ENCODE data around the gene PEBP1.

PEBP1 gene

DNA sequence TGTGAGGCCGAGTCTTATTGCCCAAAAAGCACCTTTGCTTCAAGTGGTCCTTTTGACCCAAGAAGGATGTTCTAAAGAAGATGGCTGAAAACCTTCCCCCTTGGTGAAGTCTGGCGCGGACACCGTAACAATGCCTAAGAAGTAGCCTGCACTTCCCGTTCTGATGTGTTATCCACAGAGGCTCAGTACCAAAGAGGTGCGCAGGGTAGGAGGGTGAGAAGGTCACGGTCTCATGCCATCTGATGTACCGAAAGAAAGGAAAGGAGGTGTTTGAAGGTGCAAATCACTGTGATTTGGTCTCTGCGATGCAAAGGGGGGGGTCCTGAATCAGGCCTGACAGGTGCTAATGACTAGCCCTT, 9.9 kb downstream of the PEBP1 start:
- Histone ChIP-seq H3K36me3 (peaks cover 3% of the 10 kb centered on the region; the same call in 1 of the 2 replicates), H3K9me3 (ENCODE audit: severe bottlenecking) (no peaks in the 10 kb centered on the region), H3K27me3 (ENCODE audit: insufficient read depth, low read depth, severe bottlenecking) (no peaks in the 10 kb centered on the region), H3K4me3 (ENCODE audit: low read depth, low read length) (no peak overlapping the region), H3K27ac (no peak overlapping the region)
- TF ChIP-seq, protein P1, sequence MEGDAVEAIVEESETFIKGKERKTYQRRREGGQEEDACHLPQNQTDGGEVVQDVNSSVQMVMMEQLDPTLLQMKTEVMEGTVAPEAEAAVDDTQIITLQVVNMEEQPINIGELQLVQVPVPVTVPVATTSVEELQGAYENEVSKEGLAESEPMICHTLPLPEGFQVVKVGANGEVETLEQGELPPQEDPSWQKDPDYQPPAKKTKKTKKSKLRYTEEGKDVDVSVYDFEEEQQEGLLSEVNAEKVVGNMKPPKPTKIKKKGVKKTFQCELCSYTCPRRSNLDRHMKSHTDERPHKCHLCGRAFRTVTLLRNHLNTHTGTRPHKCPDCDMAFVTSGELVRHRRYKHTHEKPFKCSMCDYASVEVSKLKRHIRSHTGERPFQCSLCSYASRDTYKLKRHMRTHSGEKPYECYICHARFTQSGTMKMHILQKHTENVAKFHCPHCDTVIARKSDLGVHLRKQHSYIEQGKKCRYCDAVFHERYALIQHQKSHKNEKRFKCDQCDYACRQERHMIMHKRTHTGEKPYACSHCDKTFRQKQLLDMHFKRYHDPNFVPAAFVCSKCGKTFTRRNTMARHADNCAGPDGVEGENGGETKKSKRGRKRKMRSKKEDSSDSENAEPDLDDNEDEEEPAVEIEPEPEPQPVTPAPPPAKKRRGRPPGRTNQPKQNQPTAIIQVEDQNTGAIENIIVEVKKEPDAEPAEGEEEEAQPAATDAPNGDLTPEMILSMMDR (IDR thresholded peaks at IDR 0.05; ENCODE audit: low read depth, low read length) = no peak
- DNase-seq = no peak

DNA sequence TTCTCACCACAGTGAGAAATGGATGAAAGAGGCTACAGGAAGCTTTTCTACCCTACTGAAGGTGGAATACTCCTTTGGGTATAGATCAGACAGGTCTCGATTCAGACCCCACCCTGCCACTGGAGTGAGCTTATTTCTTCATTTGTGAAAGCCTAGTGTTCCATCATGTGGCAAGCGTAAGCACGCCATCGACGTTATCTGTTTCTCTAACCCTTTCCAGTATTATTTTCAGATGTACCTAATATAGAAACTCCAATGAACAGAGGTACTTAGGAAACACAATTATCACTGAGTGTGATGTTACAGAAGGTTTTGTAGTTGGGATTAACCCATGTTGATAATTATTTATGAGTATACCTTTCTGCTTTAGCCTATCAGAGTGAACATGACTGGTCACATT, 12.4 kb downstream of the PEBP1 start:
- no peaks in the 10 kb centered on the region for H3K9me3 ChIP-seq (ENCODE audit: severe bottlenecking)
- H3K4me3 ChIP-seq (ENCODE audit: low read depth, low read length) = no peak overlapping the region
- DNase-seq = no peak
- H3K36me3 ChIP-seq = no peaks in the 10 kb centered on the region
- no peaks in the 10 kb centered on the region for H3K27me3 ChIP-seq (ENCODE audit: insufficient read depth, low read depth, severe bottlenecking)
- no peak overlapping the region for H3K27ac ChIP-seq
- TF ChIP-seq, protein P1 (IDR thresholded peaks at IDR 0.05; ENCODE audit: low read depth, low read length) = no peak

DNA sequence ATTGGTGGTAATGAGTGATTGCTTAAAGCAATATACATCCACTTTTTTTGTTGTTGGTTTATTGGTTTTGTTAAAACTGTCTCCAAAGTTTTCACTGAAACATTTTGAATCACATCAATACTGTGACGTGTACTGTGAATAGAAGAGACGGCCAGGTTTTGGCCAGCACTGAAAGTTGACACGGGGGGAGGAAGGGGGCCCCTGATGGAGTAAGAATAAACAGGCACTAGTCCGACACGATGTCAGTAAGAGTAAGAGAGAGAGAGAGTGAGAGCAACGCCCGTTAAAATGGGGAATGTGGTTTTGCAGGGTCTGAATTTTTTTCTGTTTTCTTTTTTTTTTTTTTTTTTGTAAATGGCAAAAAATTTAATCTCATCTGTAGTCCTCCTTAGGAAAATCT, 14.7 kb downstream of the PEBP1 start:
- TF ChIP-seq, protein P1 (IDR thresholded peaks at IDR 0.05; ENCODE audit: low read depth, low read length) = no peak
- no peaks in the 10 kb centered on the region for H3K36me3 ChIP-seq
- H3K9me3 ChIP-seq (ENCODE audit: severe bottlenecking) = no peaks in the 10 kb centered on the region
- H3K27me3 ChIP-seq (ENCODE audit: insufficient read depth, low read depth, severe bottlenecking) = no peaks in the 10 kb centered on the region
- H3K27ac ChIP-seq = no peak overlapping the region
- no peak overlapping the region for H3K4me3 ChIP-seq (ENCODE audit: low read depth, low read length)
- no peak for DNase-seq

DNA sequence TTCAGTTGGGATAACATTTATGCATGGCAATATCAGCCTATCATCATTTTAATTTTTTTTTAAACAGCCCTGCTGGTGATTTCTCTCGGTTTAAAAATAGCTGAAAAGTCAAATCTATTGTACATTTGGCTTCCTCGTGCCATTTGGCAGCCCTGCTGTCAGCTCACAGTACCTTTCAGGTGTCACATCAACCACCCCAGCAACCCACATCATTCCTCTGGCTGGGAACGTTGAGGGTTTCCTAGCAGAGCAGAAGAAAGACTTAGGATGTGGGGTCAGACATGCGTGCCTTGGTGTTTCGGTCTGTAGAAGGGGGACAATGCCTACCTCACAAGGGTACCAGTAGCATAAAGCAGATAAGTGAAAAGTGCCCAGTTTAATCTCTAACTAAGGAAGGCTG, 15.8 kb downstream of the PEBP1 start:
- no peaks in the 10 kb centered on the region for H3K9me3 ChIP-seq (ENCODE audit: severe bottlenecking)
- TF ChIP-seq, protein P1 (IDR thresholded peaks at IDR 0.05; ENCODE audit: low read depth, low read length) = no peak
- H3K27ac ChIP-seq = no peak overlapping the region
- H3K27me3 ChIP-seq (ENCODE audit: insufficient read depth, low read depth, severe bottlenecking) = no peaks in the 10 kb centered on the region
- no peaks in the 10 kb centered on the region for H3K36me3 ChIP-seq
- DNase-seq = no peak
- H3K4me3 ChIP-seq (ENCODE audit: low read depth, low read length) = no peak overlapping the region

DNA sequence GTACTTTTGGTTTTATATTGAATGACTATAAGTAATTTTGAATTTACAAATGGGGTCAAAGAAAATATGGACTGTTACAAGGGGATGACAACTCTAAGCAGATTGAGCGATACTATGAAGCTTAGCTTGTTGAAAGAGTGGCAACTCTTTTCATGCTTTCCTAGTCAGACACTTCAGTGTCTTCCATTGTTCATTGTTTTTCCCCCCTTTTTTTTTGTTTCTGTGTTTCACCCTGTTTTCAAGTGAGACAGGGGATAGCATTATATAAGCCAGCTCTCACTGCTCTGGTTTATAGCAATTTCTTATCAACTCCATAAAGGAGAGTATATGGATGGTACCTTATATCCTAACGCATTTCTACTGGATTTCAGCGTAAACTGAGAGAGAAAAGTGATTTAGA, 24.6 kb downstream of the PEBP1 start:
- Histone ChIP-seq H3K9me3 (ENCODE audit: severe bottlenecking) (no peaks in the 10 kb centered on the region), H3K27me3 (ENCODE audit: insufficient read depth, low read depth, severe bottlenecking) (no peaks in the 10 kb centered on the region), H3K36me3 (peaks cover 11% of the 10 kb centered on the region), H3K27ac (no peak overlapping the region), H3K4me3 (ENCODE audit: low read depth, low read length) (no peak overlapping the region)
- TF ChIP-seq, protein P1 (IDR thresholded peaks at IDR 0.05; ENCODE audit: low read depth, low read length) = no peak
- no peak for DNase-seq

DNA sequence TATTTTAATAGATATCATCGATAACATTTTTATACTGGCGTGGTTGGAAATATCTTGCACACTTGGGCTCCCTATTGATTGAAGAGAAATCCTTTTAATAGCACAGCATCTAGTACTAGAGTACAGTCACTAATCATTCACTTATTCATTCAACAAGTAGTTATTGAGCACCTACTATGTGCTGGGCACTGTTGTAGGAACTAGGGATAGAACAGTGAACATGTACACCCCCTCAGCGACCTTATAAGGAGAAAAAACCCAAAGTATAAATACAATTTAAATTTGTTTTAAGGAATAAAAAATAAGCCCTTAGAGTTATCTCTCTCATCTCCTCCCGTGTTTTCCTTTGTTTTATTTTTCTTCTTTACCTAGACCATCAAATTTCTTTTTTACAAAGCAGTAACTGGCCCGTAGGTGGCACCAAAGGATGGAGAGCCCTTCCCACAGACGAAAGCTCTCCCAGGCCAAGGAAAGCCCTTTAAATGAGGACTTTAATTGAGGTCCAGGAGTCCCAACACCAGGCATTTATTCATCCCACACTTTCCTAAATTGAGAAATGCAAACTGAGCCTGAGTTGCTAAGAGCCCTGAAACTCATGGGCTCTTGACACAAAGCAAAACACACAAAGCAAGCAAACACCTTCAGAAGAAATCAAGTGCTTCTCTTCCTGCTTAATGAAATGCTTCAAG, 29.0 kb downstream of the PEBP1 start:
- Histone ChIP-seq H3K9me3 (ENCODE audit: severe bottlenecking) (no peaks in the 10 kb centered on the region), H3K4me3 (ENCODE audit: low read depth, low read length) (no peak overlapping the region), H3K27me3 (ENCODE audit: insufficient read depth, low read depth, severe bottlenecking) (no peaks in the 10 kb centered on the region), H3K36me3 (peaks cover 7% of the 10 kb centered on the region), H3K27ac (no peak overlapping the region)
- peak; percentile 41 for DNase-seq
- TF ChIP-seq, protein P1 (IDR thresholded peaks at IDR 0.05; ENCODE audit: low read depth, low read length) = peak; percentile 49

Measured in WERI-Rb-1 (cell line).